ENCODE data around the gene SCAI.
A peak's percentile ranks its signal among the peaks of the same experiment; 100 is the strongest.

SCAI gene

DNA sequence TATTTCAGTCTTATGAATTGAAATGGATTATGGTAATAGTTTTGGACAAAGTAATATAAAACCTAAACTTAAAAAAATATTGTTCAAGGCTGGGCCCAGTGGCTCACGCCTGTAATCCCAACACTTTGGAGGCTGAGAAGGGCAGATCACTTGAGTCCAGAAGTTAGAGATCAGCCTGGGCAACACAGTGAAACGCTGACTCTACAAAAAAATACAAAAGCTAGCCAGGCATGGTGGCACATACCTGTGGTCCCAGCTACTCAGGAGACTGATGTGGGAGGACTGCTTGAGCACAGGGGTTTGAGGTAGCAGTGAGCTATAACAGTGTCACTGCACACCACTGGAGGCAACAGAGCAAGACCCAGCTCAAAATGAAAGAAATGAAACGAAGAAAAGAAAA is 81.9 kb downstream of the SCAI start:
- Histone ChIP-seq H3K9me3 (ENCODE audit: insufficient read depth, low read depth, low read length) (no peaks in the 10 kb centered on the region), H3K79me2 (ENCODE audit: control insufficient read depth, insufficient read depth, low read length, poor library complexity) (no peaks in the 10 kb centered on the region), H3K27me3 (ENCODE audit: insufficient read depth, low read length) (no peaks in the 10 kb centered on the region), H3K4me1 (ENCODE audit: control insufficient read depth in 1 of 2, insufficient read depth in 2 of 2, low read length in 2 of 2) (no peaks in the 10 kb centered on the region), H2BK120ac (ENCODE audit: insufficient read depth, low read length, poor library complexity) (no peak overlapping the region), H2AK5ac (ENCODE audit: low read length) (no peak overlapping the region), H4K91ac (ENCODE audit: low read depth, low read length) (no peak overlapping the region), H3K23ac (ENCODE audit: low read length) (no peak overlapping the region), H3K9ac (ENCODE audit: low read length) (no peak overlapping the region), H4K8ac (ENCODE audit: low read depth, low read length) (no peak overlapping the region), H3K18ac (ENCODE audit: low read length) (no peak overlapping the region), H2AFZ (ENCODE audit: insufficient read depth, low read length, poor library complexity) (no peak overlapping the region), H3K4ac (ENCODE audit: low read depth, low read length) (no peak overlapping the region), H3K79me1 (ENCODE audit: low read length) (no peaks in the 10 kb centered on the region), H3K27ac (ENCODE audit: low read depth, low read length) (no peak overlapping the region), H3K14ac (ENCODE audit: low read length) (no peak overlapping the region), H3K36me3 (ENCODE audit: control insufficient read depth in 1 of 2, insufficient read depth in 2 of 2, low read length in 2 of 2) (no peaks in the 10 kb centered on the region), H3K4me2 (ENCODE audit: low read length) (no peak overlapping the region), H2BK12ac (ENCODE audit: low read length) (no peak overlapping the region), H3K4me3 (ENCODE audit: low read depth, low read length) (no peak overlapping the region), H2BK5ac (ENCODE audit: low read depth, low read length, poor library complexity) (no peak overlapping the region), H4K12ac (ENCODE audit: low read depth, low read length) (no peak overlapping the region)
- WGBS (ENCODE audit: extremely low coverage, insufficient coverage, insufficient read length): no CpG with 5 or more reads among the region's 3 CpGs
- DNase-seq: no peak

DNA sequence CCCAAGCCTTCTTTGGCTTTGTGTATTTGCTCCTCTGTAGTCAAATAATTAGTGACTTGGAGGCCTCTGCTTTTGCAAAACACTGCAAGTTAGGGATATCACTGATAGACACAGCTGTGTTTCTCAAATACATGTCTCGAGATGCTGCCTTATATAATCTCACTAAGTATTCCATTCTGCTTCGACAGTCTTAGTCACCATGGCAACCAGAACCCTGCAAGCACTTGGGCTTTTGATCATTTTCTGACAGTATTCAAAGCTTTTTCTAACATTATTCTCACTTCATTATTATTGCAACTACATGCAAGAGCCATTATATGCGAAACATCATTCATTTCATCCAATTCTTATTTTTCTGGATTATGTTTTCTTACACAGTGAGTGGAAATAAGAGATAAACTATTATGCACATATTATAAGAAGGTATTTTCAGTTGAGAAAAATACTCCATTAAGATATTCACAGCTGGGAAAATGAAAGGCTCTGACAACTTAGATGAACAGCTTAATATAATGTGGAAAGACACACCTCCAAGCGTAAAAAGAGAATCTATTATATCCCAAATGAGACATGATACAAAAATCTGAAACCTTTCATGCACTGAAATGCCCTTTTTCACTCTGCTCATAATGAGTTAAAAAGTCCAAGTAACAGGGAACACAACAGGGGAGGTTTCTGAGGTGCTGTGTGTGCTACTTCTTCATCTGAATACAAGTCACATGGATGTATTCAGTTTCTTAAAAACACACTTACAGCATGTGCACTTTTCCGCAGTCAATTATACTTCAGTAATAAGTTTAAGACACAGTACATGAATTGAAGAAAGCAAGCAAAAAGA is 93.9 kb downstream of the SCAI start:
- Histone ChIP-seq H3K4me2 (ENCODE audit: low read length) (no peak overlapping the region), H3K36me3 (ENCODE audit: control insufficient read depth in 1 of 2, insufficient read depth in 2 of 2, low read length in 2 of 2) (peaks cover 0 to 1% of the 10 kb centered on the region in 2 experiments), H2AFZ (ENCODE audit: insufficient read depth, low read length, poor library complexity) (no peak overlapping the region), H3K27ac (ENCODE audit: low read depth, low read length) (no peak overlapping the region), H3K4me3 (ENCODE audit: low read depth, low read length) (no peak overlapping the region), H3K23ac (ENCODE audit: low read length) (no peak overlapping the region), H3K79me1 (ENCODE audit: low read length) (no peaks in the 10 kb centered on the region), H2BK5ac (ENCODE audit: low read depth, low read length, poor library complexity) (no peak overlapping the region), H3K4ac (ENCODE audit: low read depth, low read length) (no peak overlapping the region), H3K27me3 (ENCODE audit: insufficient read depth, low read length) (no peaks in the 10 kb centered on the region), H2BK12ac (ENCODE audit: low read length) (no peak overlapping the region), H3K4me1 (ENCODE audit: control insufficient read depth in 1 of 2, insufficient read depth in 2 of 2, low read length in 2 of 2) (no peaks in the 10 kb centered on the region), H3K79me2 (ENCODE audit: control insufficient read depth, insufficient read depth, low read length, poor library complexity) (no peaks in the 10 kb centered on the region), H3K9me3 (ENCODE audit: insufficient read depth, low read depth, low read length) (peaks cover 3% of the 10 kb centered on the region), H2BK120ac (ENCODE audit: insufficient read depth, low read length, poor library complexity) (no peak overlapping the region), H3K14ac (ENCODE audit: low read length) (no peak overlapping the region), H4K8ac (ENCODE audit: low read depth, low read length) (no peak overlapping the region), H3K18ac (ENCODE audit: low read length) (no peak overlapping the region), H3K9ac (ENCODE audit: low read length) (no peak overlapping the region), H2AK5ac (ENCODE audit: low read length) (no peak overlapping the region), H4K12ac (ENCODE audit: low read depth, low read length) (no peak overlapping the region), H4K91ac (ENCODE audit: low read depth, low read length) (no peak overlapping the region)
- WGBS (ENCODE audit: extremely low coverage, insufficient coverage, insufficient read length): 100% methylated on average over 1 of the region's 5 CpGs
- no peak for DNase-seq

DNA sequence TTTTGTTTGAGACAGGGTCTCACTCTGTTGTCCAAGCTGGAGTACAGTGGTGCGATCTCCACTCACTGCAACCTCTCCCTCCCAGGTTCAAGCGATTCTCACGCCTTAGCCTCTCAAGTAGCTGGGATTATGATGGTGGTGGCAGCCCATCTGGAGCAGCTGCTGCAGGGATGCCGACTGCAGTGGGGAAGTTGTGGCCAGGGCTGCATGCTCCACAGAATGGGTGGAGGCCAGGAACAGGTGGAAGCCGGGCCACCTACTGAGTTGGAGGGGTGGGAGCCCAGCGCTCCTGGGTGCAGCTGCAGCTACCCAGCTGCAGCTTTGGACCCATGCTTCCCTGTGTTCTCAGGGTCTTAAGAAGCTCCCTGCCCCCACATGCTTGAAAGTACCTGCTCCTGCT is 99.7 kb downstream of the SCAI start:
- Histone ChIP-seq H2AFZ (ENCODE audit: insufficient read depth, low read length, poor library complexity) (no peak overlapping the region), H2AK5ac (ENCODE audit: low read length) (no peak overlapping the region), H3K18ac (ENCODE audit: low read length) (no peak overlapping the region), H2BK12ac (ENCODE audit: low read length) (no peak overlapping the region), H3K4me2 (ENCODE audit: low read length) (no peak overlapping the region), H4K8ac (ENCODE audit: low read depth, low read length) (no peak overlapping the region), H2BK5ac (ENCODE audit: low read depth, low read length, poor library complexity) (no peak overlapping the region), H3K79me2 (ENCODE audit: control insufficient read depth, insufficient read depth, low read length, poor library complexity) (no peaks in the 10 kb centered on the region), H3K4me3 (ENCODE audit: low read depth, low read length) (no peak overlapping the region), H3K9me3 (ENCODE audit: insufficient read depth, low read depth, low read length) (peaks cover 3% of the 10 kb centered on the region), H3K36me3 (ENCODE audit: control insufficient read depth in 1 of 2, insufficient read depth in 2 of 2, low read length in 2 of 2) (peaks cover 0 to 2% of the 10 kb centered on the region in 2 experiments), H3K27ac (ENCODE audit: low read depth, low read length) (no peak overlapping the region), H3K23ac (ENCODE audit: low read length) (no peak overlapping the region), H3K14ac (ENCODE audit: low read length) (no peak overlapping the region), H3K9ac (ENCODE audit: low read length) (peak overlapping the region; percentile 7), H2BK120ac (ENCODE audit: insufficient read depth, low read length, poor library complexity) (no peak overlapping the region), H3K4me1 (ENCODE audit: control insufficient read depth in 1 of 2, insufficient read depth in 2 of 2, low read length in 2 of 2) (no peaks in the 10 kb centered on the region), H3K4ac (ENCODE audit: low read depth, low read length) (no peak overlapping the region), H4K12ac (ENCODE audit: low read depth, low read length) (no peak overlapping the region), H4K91ac (ENCODE audit: low read depth, low read length) (no peak overlapping the region), H3K79me1 (ENCODE audit: low read length) (no peaks in the 10 kb centered on the region), H3K27me3 (ENCODE audit: insufficient read depth, low read length) (no peaks in the 10 kb centered on the region)
- WGBS (ENCODE audit: extremely low coverage, insufficient coverage, insufficient read length): no CpG with 5 or more reads among the region's 6 CpGs
- no peak for DNase-seq

DNA sequence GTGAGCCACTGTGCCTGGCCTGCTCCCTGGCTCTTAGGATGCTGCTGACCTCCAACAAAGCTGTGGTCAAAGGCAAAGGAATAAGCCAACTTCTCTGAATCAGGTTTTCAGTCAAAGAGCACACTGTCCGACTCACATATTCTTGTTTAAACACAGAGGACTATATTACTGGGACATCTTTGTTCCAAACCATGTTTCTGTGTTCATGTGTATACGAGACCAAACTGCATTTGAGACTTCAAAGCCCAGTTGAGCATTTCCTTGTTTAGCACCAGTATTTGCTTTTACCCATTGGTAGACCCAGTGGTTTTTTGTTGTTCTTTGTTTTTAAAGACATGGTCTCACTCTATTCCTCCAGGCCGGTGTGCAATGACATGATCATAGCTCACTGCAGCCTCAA is 100.2 kb downstream of the SCAI start:
- no peak overlapping the region for H3K4me2 ChIP-seq (ENCODE audit: low read length)
- H3K9me3 ChIP-seq (ENCODE audit: insufficient read depth, low read depth, low read length): peaks cover 3% of the 10 kb centered on the region
- no peaks in the 10 kb centered on the region for H3K27me3 ChIP-seq (ENCODE audit: insufficient read depth, low read length)
- no peak overlapping the region for H2AFZ ChIP-seq (ENCODE audit: insufficient read depth, low read length, poor library complexity)
- H2BK5ac ChIP-seq (ENCODE audit: low read depth, low read length, poor library complexity): no peak overlapping the region
- no peak overlapping the region for H2BK12ac ChIP-seq (ENCODE audit: low read length)
- no peak overlapping the region for H2BK120ac ChIP-seq (ENCODE audit: insufficient read depth, low read length, poor library complexity)
- H3K36me3 ChIP-seq (ENCODE audit: control insufficient read depth in 1 of 2, insufficient read depth in 2 of 2, low read length in 2 of 2): peaks cover 0 to 2% of the 10 kb centered on the region in 2 experiments
- H3K79me2 ChIP-seq (ENCODE audit: control insufficient read depth, insufficient read depth, low read length, poor library complexity): no peaks in the 10 kb centered on the region
- no peak overlapping the region for H3K4ac ChIP-seq (ENCODE audit: low read depth, low read length)
- H3K27ac ChIP-seq (ENCODE audit: low read depth, low read length): no peak overlapping the region
- no CpG with 5 or more reads among the region's 3 CpGs for WGBS (ENCODE audit: extremely low coverage, insufficient coverage, insufficient read length)
- H4K8ac ChIP-seq (ENCODE audit: low read depth, low read length): no peak overlapping the region
- H3K14ac ChIP-seq (ENCODE audit: low read length): no peak overlapping the region
- H3K4me1 ChIP-seq (ENCODE audit: control insufficient read depth in 1 of 2, insufficient read depth in 2 of 2, low read length in 2 of 2): no peaks in the 10 kb centered on the region
- H3K23ac ChIP-seq (ENCODE audit: low read length): no peak overlapping the region
- H4K91ac ChIP-seq (ENCODE audit: low read depth, low read length): no peak overlapping the region
- no peak overlapping the region for H3K18ac ChIP-seq (ENCODE audit: low read length)
- H3K9ac ChIP-seq (ENCODE audit: low read length): no peak overlapping the region
- no peak overlapping the region for H4K12ac ChIP-seq (ENCODE audit: low read depth, low read length)
- H3K79me1 ChIP-seq (ENCODE audit: low read length): no peaks in the 10 kb centered on the region
- no peak overlapping the region for H2AK5ac ChIP-seq (ENCODE audit: low read length)
- no peak for DNase-seq
- no peak overlapping the region for H3K4me3 ChIP-seq (ENCODE audit: low read depth, low read length)

All from trophoblast cell (in vitro differentiated cells and primary cell).